SKM-1 treated with dmso at 0.1 percent for 144 hours (cell line): ENCODE results near the gene CABP2.
A peak's percentile ranks its signal among the peaks of the same experiment; 100 is the strongest.

Source experiments
- DNase-seq: peaks from one replicate; lab custom pipeline; 2025; ENCODE audit not compliant: unreplicated experiment; lab: John Stamatoyannopoulos, UW

The CABP2 gene

DNA sequence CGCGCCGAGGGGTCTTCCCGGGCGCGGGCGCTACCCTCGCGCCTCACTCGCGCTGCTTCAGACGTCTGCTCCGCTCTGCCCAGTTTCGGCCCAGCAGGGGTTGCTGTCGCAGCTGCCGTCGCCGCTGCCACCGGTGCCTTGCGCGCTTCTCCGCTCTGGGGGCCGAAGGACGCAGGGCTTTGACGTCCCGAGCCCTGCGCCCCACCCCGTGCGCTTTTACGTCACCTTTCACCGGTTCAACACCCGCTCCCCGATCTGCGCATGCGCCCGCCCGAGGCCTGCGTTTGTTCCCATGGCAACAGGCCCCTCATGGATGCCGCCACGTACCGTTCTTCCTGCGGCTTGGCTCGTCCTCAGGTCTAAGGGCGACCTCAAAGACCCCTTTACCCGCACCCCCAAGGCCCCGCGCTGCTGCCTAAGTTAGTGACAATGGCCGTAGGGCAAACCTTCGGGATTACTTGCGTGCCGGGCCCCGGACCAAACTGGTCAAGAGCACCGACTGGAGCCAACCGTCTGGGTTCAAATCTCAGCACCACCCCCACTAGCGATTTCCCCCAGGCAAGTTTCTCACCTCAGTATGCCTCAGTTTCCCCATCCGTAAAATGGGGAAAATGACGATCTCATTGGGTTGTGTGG lies 14.6 kb downstream of the CABP2 start:
- DNase-seq: peak; percentile 92

DNA sequence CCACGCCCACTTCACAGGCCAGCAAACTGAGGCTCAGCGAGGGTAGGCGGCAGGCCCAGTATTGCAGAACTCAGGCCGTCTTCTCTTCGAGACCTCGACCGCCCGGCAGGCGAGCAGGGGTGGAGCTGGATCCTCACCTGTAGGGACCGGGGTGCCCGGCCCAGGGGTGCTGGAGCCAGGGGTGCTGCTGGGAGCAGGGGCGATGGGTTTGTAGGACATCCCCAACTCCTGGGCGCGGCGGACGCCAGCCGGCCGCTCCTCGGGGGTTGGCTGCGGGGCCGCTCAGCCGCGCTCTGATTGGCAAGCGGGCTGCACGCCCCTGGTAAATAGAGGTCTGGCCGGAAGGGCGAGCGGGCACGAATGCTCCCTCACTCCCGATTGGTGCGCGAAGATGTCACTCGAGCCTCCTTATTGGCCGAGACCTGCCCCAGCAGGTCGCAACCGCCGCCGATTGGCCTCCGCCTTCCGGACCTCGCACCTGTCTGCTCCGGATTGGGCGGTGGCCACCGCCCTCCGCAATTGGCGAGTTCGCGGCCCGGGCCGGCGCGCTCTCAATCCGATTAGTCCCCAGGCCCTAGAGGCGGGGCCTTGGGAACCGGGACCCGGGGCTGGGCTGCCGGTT lies 15.3 kb downstream of the CABP2 start, which contains the start of gene CDK2AP2:
TSS of gene CDK2AP2 (minus strand) at position 299 of the 622 bp plus-strand sequence. CDS start at position 219, 80 bp downstream.
- peak; percentile 95 for DNase-seq

DNA sequence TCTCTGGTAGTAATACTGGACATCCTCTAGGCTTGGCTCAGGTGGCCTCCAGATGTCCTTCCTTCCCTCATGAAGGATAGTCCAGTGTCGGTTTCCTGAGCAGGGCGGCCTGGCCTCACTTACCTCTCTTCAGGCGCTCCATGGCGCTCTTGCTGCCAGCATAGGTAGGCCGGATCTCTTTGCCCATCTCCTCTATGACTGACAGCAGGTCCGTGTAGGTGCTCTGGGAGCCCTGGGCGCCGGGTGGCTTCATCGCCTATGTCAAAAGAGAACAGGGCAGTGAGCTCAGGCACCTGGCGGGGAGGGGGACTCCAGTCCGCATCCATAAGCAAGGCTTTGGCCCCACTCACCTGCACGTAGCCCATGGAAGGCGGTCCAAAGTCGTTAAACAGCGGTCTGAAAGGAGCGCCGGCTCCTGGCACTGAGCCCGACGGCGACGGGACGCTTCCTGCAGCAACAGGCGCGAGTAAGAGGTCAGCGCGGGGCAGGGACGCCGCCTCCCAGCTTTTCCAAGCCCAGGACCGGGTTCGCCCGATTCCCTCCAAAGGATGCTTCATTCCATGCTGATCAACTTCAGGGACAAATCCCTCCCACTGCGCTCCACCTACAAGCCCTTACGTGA lies 15.9 kb downstream of the CABP2 start:
- no peak for DNase-seq

DNA sequence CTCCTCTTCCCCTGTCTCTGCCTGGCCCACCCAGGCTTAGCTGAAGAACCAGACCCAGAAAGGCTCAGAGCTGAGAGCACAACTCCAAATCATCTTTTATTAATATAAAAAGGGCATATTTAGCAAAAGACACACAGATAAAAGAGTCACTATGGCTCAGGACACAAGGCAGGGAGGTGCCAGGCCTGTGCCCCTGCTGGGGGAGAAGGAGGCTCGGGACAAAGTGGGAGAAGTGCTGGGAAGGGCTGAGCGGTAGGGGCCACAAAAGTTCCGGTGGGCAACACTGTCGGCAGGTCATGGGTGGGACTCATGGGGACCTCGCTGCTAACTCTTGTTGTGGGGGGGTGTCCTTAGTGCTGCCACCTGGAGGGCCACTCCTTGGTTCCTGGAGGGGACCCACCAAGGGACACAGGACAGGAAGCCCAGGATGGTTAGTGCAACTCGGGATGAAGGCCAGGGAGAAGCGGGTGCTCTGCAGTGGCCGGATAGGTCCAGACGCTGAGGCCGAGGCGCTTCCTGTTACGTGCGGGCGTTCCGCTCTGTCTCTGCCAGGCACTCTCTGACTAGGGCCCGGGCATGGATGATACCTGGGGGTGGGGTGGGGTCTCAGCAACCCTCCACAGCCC lies 16.7 kb downstream of the CABP2 start:
- no peak for DNase-seq

DNA sequence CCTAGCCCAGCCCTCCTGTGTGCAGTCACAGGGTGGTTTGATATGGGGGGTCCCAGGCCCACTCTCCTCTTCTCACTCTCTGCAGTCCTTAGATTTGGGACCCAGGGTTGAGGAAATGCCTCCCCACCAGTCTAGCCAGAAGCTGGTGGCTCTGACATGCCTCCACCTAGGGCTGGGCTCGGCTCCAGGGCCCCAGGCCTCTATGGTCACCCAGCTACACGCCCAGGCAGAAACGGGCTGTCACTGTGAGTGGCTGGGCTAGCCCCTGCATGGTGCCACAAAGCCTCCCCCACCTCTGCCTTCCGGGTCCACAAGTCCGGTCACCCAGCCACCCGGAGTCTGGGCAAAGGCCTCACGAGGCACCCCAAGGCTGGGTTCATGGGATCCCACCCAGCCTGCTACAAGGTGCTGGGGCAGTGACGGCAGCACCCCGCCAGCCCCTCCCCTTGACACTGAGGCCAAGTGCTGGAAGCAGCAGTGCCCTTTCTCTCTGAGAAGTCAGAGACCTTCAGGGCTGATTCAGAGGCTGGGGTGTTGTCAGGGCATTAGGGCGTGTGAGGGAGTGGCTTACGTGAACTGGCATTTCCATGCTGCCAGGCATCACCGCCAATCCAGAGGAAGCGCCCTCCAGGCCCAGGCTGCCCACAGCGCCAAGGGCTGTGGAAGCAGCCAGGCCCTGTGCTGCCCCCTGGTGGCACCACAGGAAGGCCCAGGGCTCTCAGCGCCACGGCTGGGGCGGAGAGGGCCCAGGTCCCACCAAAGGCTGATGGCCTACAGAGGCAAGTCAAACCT lies 17.4 kb downstream of the CABP2 start:
- DNase-seq: peak; percentile 69

DNA sequence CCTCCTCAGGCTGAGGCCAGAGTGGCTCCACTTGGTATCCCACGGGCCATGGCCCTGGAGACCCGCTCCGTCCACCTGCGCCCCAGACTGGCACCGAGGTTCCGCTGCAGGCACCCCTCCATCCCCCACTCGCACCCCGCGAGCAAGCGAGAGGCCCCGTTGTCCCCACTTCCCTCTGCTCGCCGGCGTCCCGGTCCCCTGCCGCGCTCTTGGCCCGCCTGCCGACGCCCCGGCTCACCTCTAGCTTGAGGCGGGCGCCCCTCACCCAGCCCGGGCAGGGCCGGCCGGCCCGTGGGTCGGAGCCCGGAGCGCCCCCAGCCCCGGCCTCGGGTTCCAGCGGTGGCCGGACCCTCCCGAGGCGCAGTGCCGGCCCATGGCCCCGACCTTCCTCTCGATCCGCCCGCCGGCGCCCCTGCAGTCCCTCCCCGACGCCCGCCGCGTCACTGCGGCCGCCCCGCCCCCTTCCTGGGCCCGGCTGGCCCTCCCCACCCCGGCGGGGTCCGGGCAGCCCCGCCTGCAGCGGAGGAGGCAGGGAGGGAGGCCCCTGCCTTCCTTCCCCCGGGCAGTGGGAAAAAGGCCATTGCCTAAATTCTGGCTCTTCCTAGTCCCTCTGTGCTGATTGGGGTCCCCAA lies 18.2 kb downstream of the CABP2 start, which contains the start of gene PITPNM1:
TSS of gene PITPNM1 (minus strand) at position 414 of the 632 bp plus-strand sequence. CDS start 1,183 bp downstream, outside the sequence.
- DNase-seq: peak; percentile 65

DNA sequence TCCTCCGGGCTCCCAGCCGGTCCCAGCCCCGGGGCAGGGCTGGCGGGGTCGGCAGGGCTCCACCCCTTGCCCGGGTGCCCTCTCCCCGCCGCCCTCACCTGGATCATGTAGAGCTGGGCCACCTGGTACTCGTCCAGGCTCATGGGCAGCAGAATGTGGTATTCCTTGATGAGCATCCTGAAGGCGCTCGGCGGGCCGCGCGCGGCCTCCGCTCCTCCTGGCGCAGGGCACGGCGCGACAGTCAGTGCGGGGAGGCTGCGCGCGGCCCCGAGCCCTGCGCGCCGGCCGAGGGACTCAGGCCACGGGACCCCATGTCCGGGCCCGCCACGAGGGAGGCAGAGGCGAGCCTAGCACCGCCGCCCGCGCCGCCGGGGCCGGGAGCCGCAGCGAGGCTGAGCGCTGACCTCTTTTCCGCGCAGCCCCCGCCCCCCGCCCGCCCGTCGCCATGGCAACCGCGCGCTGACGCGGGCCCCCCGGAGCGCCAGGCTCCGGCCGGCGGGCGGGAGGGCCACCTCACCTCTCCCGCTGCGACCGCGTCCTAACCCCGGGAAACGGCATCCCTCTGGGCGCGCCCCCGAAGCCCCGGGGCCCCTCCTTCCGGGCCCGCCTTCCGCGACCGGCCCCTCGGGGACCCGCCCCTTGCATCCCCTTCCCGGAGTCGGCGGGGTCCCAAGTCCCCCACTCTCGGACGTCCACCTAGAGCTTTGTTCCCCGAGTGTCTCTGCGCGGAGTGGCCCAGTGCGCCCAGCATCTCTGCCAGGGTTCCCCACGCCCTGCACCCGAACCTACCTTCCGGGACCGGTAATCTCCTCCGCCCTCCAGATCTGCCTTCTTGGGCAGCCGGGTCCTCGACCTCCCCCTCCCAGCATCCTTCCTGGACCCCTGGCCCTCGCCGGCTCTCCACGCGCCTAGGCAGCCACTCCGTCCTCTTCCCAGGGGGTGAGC lies 19.0 kb downstream of the CABP2 start:
- DNase-seq: no peak

DNA sequence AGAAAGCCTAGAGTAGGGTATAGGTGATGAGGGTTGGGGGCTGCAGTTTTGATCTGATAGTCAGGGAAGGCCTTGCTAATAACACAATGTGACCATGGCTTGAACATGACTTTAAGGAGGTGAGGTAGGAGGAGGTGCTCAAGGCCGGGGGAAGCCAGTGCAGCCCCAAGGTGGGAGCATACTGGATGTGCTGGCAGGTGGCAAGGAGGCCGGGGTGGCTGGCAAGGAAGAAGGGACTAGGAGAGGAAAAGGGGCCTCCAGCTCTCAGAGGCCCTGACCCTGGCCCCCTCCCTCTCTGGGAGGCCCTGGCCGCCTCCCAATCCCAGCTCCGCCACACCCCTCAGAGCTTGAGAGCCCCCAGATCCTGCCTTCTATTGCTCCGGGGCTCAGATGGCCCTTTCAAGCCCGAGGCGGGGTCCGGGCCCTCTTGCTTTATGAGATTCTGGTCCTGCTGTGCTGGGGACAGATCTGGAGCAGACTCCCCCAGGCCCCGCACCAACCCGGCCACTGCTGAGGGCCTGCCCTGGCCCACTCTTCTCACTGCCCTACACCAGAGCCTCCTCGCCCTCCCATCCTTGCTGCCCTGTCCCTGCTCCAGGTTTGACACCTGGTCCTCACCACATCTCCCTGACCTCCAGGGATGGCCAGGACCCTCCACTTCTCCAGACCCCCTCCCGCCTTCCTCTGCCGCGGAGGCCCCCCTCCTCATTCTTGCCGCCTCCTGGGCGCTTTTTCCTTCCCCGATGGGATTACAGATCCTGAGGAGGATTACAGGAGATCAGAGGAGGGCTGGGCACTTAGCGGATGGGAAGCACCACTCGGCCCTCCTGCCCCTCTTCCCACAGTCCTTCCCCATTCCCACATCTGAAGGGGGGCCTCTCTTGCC lies 19.9 kb downstream of the CABP2 start:
- DNase-seq: no peak

DNA sequence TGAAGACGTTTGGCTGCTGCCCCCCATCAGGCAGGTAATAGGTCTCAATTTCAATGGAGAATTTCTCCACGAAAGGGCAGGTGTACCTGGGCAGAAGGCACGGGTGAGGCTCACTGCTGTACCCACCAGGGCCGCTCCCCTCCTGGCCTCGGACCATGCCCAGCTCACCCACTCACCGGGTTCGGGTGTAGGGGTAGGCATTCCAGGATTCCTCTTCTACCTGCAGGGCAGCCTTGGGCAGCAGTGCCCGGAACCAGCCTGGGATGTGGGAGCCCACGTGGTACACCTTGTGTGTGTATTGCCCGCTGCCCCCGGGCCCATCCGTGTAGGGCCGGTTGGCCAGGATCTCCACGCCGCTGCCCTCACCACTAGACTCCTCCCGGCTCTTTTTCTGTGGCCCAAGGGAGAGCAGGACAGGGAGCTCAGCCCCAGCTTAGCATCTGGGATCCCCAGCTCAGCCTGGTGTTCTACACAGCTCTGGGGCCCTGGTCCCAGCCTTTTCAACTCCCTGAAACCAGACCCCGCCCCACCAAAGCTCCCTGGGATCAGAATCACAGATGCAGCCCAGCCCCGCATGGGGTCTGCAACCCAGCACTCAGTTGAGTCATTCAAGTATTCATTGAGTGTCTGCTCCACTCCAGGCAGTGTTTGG lies 20.8 kb downstream of the CABP2 start:
- no peak for DNase-seq

DNA sequence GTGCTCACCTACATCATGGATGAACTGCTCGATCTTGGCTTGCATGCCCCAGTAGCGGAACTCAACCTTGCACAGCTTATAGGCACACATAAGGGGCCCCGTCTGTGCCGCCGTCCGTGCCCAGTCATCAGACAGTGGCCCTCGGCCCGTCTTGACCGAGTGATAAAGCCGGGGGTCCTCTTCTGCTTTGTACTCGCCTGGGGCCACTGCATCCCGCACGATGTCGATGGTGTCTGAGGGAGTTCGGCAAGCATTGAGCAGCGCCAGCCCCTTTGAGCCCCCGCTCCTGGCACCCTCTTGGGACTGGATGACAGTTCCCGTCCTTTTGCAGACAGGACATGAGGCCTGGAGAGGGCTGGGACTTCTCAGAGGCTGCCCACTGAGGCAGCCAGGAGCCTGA lies 21.4 kb downstream of the CABP2 start:
- DNase-seq: no peak

DNA sequence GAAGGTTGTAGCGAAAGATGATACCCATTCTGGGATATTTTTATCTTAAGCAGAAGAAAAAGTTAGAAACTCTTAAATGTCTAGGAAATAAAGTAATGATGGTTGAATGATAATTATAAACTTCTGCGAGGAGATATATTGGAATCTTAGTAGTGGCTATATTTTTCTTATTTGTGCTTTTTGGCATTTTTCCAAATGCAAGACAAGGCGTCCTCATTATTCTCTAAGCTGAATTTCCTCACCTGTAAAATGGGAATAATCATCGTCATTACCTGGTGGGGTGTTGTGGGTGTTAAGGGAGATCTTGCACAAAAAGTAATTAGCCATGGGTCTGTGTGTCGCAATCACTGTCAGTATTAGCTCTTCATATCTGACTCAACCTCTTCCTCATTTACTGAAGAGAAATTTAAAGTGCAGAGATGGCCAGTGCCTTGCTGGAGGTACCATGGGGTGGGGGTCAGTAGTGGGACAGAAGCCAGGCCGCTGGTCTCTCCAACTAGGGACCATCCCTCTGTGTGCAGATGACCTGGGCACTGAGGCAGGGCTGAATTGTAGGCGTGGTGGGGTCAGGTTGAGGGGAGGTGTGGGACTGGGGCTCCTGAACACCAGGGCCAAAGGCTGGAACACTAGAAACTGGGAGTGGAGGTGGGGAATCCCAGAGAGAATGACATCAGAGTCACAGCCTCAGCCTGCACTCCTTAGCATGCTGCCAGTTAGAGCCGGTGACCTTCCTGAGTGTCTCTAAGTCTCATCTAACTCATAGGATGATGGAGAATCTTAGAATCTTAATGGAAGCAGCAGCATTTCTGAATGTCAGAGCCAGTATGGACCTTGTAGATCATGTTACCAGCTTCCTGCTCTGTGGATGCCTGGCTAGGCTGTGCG lies 22.2 kb downstream of the CABP2 start:
- peak; percentile 81 for DNase-seq

DNA sequence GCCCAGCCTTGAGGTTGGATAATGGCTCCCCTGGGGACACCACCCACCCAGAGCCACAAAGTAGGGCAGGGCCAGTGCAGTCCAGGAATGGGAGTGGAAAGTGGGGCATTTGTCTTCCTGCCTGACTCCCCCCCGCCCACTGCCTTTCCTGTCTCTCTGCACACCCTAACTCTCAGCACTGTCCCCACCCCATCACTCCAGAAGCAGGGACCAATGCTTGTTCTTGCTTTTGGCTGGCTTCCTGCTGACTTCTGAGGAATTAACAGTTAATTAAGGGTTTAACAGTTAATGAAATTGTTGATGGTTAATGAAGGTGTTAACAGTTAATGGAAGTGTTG lies 22.8 kb downstream of the CABP2 start:
- no peak for DNase-seq

DNA sequence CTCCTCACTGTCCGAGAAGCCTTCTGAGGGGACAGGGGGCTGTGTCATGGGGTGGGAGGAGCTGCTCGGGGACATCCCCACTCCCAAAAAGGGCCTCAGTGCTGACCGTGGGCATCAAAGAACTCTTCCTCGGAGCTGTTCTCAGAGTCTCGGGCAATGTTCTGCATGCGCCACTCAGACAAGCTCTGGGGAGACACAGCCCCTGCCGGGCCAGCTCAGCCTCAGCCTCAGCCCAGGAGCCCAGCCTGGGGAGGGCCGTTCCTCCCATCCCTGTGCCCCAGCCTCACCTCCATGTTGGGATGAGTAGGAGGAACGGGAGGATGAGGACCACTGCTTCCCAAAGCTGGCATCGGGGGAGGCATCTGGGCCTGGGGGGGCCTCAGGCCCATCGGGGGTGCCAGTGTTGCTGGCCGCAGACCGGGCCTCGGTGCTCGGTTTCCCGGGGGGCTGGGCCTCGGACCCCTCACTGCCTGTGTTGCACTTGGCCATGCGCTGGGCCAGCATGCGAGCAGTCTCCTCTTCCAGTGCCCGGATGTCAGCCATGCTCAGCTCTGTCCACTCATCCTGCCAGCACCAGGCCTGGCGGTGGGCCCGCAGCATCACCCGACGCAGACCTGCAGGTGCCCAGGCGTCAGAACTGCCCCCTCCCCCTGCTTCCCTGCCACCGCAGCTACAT lies 23.3 kb downstream of the CABP2 start:
- no peak for DNase-seq

DNA sequence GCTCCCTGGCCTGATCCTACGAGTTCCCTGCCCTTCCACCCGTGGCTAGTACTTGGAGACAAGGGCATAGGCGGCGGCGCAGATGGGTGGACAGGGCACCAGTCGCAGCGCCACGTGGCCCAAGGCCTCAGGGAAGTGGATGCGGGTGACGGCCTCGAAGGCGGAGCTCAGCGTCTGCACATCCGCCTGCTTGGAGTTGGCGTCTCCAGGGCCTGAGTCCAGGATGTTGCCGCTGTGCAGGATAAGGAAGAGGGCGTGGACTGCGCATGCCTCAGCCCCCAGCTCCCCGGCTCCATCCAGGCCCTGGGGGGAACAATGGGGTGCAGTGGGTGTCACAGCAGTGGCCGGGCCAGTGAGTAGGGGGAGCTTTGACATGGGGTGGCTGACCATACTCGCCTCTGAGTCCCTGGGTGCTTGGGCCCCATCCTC lies 24.7 kb downstream of the CABP2 start:
- DNase-seq: no peak

DNA sequence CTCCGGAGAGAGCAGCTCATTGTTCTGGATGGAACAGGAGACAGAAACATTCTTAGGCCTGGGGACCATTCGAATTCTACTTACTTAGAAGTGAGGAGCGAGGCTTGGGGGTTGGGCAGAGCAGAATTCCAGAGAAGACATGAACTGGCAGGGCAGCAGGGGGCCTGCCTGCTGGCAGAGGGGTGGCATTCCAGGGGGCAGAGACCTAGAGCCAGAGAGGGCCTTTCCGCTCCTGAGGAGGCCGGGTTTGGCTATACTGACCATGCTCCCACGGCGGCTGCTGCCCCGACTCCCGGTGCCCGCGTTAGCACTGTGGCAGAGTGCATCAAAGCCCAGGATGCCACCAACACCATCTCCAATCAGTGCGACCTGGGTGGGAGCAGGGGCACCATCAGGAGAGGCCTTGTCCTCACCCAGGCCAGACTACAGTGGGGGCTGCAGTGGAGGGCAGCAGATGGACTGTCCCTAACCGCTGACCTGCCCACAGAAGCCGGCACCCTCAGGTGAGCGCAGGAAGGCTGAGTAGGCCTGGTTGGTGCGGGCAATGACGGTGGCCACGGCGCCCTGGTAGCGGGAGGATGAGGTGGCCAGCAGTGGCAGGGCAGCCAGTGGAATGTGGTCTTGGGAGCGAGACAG lies 25.5 kb downstream of the CABP2 start:
- DNase-seq: no peak

DNA sequence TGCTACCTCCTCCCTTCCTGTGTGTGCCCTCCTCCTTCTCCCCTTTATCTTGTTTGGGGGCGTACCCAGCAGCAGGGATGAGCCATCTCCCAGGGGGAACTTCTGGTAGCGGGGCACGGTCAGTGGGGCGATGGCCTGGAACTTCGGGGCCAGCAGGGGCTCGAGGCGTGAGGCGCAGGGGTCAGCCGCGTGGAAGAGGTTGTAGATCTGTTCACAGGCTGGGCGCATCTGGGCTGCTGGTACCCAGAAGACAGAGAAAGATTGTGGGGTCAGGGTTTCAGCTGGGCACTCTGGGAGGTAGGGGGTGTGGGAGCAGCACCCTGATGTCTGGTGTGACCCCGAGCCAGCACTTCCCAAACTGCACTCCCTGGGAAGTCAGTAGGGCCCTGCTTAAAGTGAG lies 27.1 kb downstream of the CABP2 start:
- no peak for DNase-seq
